Amygdala (tissue), 56 donors: Measurements from ENCODE around the gene THBS4.
A peak's percentile ranks its signal among the peaks of the same experiment; 100 is the strongest.

ENCODE experiments used
- DNase-seq, 56 donors: peaks; one replicate each; lab custom pipeline; 2025; lab: John Stamatoyannopoulos, UW

The THBS4 gene

DNA sequence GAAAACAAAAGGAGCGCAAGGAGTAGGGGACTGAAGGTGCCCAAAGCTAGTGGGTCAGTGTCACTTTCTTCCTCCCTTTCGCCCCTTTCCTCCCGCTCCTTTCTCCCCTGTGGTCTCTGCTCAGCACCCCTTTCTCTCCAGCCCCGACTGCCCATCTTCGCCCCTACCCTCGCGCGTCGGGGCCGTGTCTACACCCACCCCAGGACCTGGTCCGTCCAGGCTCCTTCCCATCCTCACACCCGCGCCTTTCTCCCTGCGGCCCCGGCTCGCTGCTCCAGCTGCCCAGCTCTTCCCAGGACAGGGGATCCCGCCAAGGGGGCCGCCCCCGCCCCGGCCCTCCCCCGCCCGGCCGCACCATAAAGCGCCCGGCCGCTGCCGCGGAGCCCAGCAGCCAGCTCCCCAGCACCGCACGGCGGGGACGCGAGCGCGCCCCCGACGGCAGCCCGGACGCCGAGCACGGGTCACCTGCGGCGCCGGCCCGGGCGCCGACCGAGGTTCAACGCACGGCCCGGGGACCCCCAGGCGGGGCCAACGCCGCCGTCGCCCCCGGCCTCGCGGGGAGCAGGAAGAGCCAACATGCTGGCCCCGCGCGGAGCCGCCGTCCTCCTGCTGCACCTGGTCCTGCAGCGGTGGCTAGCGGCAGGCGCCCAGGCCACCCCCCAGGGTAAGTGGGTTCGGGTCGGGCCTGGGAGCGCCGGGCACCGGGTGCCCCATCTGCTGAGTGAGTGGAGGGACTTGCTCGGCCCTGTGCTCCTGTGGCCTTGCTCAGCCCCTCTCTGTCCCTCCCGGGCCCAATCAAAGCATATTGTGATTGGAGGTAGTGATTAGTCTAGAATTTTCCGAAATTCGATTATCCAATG is at the start of gene THBS4:
Gene THBS4, plus strand, starts transcription at position 387 of the 860 bp plus-strand sequence. Its CDS starts 190 bp downstream, at position 577.
- DNase-seq: peak in 9 of 56 donors; percentile 2 to 23 (median 7)

DNA sequence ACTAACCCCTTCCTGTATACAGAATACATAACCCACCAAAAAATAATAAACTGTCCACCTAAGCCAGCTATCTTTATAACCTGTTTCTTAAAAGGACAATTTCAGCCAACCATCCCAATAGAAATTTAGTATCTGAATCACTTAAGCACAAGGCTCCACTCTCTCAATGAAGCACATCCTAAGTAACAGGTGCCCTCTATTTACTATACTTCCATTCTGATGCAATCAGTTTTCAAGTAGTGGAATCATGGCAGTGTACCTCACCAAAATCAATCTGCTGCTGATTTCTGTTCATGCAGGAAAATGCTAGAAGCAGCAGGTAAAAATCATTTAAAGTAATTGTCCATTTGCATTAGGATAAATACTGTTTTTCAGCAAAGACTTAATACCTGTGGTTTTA is 48.9 kb upstream of the THBS4 start:
- no peak for DNase-seq

DNA sequence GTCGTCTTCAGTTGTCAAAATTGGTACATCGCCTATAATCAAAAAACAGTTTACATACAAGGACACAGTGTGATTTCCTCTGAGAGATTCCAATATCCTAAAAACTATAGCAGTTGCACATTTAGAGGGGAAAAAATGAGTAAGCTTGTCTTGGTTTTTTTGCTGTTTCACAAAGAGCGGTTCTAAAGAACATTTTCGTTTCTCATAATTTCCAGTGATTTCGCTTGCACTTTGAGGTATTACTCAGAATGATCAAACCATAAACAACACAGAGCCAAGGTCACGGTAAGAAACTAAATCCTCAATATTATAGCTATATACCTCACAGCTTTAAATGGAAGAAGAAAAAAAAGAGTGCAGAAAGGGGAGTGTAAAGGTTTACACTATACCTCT is 44.9 kb upstream of the THBS4 start:
- no peak for DNase-seq

DNA sequence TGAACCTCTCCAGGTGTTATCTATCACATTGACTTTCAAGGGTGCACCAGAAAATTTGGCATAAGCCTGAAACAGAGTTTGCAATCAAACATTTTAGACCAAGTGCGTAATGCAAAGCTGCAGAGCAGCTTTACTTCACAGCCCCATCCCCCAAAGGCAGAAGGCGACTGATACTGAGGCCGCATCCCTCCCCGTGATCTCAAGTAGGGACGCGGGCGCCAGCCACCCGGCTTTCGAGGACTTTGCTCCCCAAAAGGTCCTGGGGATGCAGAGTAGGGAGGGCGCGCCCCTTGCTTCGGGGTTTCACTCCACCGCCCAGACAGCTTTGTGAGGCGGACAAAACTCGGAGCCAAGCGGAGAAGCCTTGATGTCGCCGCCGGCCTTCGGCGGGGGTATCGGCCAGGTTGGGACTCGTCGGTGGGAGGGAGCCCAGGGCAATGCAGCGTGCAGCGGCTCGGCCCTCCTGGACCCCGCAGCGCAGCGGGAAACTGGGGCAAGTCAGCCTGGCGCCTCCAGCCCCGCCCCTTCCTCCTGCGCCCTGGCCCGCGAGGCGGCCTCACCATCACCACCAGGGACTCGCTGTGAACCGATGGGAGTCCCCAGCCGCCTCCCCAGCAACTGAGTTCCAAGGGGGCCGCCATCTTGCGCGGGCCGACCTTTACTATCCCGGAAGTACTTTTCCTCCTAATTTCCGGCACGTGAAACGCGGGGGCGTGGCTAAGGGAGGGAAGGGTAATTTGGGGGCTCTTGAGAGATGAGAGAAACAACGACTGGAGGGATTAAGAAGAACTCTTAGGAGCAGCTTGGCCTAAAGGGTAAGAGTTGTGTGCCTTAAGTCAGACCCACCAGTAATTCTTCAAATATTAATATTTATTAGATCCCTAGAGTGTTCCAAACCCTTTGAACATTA is 44.3 kb upstream of the THBS4 start, which contains the start of gene MTX3:
Gene MTX3, minus strand, starts transcription at position 665 of the 910 bp plus-strand sequence. Its CDS starts 24 bp downstream, at position 641.
- DNase-seq: peak; percentile 36 to 89 (median 72)

DNA sequence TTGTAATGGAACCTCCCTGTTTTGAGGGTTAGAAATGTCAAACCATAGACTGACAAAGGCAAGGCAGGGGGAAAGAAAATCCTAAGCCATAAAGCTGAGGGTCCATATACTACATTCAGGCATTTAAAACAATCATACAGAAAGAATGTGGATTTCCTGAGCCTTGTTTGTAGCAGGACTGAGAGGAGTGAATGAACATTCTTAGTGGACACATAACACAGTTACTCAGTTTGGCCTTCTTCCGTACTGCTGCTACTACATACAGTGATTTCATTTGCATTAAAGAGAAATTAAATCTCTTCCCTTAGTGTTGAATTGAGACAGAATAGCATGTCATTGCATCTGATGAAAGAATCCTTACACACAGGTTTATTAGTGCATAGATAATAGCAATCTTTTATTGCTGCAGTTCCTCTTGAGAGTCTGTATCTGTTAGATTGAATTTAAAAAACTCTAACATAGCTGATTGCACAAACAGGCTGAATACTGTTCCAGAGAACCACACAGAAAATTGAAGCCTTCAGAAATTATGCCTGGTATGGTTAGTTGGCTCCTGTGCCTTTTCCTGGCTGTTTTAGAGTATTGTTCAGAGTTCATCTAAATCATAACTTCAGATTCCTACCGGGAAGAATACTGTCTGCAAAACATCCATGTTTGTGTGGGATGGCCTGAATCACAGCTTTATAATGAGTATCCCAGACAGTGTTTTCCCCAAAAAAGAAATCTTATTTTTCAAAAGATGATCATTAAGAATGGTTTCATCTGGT is 42.1 kb upstream of the THBS4 start:
- DNase-seq: no peak

DNA sequence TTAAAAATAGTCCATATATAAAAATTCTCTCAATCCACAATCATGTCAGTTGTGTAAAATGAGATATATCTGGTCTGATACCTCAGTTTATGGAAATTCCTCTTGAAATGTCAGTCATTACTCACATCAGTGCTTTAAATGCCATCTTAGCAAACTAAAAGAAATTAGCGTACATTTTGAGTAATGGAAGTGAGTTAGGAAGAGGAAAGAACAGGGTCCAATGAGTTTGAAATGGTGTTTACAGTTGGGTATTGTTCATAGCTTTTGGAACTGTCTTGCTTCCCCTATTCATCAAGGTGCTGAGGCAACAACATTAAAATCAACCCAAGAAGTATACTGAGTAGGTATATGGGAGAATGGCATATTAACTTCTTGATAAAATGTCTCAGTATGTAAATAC is 35.4 kb upstream of the THBS4 start:
- DNase-seq: no peak

DNA sequence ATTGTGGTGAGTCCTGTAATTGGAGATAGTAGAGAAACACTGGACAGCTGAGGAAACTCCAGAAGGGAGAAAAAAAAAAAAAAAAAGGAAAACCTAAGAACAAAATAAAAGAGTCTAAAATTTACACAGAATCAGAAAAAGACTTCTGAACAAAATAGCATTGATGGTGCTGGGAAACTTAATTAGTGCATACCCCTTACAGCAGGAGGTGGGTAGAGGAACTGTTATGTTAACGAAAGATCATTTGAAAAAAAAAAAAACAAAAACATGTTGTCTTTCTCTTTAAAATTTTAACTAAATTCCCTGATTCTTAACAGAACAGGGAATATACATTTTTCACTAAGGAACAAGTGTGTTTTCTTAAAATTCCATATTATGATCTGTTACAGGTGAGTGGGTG is 32.5 kb upstream of the THBS4 start:
- DNase-seq: no peak

DNA sequence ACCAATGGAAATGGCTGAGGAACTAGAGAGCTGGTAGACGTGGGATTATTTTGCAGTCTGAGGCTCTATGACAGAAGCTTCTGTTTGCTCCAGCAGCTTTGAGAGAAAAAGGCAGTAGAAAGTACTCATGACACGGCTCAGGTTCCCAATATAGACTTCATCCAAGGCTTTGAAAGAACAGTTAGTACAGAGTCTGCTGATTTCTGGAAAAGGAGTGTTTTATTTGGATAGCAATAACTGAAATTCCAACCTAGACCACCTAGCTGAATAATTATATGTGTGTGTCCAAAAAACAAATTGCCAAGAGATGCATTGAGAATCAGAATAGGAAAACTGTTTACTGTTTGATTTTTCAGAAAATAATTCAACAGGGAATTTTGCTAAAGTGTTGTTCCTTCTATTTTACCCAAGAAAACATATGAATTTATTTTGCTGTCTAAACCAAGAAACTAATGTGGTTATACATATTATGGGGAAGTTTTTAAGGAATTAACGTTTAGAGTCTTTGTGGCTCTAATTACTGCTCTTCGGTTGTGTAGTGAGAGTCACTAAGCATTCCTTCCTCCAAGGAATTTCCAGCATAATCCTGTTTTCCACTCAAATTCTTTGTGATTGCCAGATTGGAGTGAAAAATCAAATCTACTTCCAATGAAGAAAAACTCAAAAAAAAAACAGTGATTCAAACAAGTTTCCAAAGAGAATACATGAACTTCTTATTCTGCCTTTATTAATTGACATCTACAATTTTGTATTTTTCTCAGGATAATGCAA is 26.0 kb upstream of the THBS4 start:
- no peak for DNase-seq

DNA sequence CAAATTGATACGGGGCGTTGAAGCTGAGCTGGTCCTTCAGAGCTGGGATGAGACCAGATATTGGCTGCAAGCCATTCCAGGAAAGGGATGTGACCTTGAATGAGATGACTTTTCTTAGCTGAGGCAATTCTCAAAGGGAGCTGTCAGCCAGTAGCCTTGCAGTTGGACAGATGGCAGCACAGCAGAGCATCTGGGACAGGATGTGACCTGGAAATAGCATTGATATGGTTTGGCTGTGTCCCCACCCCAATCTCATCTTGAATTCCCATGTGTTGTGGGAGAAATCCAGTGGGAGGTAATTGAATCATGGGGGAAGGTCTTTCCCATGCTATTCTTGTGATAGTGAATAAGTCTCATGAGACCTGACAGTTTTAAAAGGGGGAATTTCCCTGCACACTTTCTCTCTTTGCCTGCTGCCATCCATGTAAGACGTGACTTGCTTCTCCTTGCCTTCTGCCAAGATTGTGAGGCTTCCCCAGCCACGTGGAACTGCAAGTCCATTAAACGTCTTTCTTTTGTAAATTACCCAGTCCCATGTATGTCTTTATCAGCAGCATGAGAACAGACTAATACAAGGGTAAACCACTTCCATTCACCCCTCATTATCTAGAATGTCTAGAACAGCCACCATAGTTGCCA is 24.3 kb upstream of the THBS4 start:
- no peak for DNase-seq

DNA sequence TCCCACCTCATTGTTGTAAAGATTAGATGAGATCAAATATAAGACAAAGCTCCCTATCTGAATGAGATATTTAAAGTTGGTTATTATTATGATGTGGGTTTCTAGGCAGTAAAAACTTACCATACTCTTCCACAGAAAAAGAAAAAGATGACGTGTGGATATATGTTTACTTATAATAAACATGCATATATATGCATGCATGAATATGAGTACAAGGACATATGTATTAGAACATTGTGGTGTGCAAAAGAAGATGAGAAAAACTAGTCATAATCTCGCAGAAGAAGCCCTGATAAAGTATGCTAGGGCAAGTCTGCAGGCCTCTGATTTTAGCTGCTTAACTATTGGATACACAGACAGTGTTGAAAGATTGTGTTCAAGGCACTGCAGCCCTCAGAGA is 10.1 kb upstream of the THBS4 start:
- DNase-seq: no peak

DNA sequence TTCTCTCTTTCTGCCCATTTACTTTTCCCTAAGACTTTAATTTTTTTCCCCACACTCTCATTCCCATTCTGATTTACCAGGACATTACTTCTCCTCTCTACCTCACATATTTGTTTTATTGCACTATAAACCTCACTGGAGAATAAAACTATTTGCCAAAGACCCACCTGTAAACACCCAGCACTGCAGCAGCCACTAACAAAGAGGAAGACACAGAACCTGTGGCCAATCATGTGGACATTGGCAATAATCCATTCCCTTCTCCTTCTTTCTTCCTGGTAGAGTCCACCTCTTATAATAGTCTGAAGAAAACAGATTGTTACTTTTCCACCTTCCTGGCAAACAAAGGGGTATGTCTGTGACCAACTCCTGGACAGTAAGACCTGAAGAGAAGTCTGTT is 8.3 kb upstream of the THBS4 start:
- DNase-seq: no peak

DNA sequence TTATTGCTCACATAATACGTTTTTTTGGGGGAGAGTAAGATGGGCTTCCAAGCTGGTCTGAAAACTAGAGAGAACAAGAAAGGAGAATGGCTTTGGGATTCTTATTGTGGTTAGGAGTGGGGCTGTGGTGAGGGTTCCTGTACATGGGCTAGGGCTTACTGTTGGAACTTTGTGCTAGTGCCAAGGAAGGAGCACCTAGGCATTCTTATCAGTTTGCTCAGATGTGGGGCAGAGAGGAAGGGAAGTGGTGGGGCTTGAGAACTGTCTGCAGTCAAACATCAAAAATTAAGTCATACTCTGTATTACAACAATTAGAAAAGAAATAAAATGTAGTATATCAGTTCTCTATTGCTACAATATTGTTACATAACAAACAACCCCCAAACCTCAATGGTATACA is 4.0 kb upstream of the THBS4 start:
- DNase-seq: no peak

DNA sequence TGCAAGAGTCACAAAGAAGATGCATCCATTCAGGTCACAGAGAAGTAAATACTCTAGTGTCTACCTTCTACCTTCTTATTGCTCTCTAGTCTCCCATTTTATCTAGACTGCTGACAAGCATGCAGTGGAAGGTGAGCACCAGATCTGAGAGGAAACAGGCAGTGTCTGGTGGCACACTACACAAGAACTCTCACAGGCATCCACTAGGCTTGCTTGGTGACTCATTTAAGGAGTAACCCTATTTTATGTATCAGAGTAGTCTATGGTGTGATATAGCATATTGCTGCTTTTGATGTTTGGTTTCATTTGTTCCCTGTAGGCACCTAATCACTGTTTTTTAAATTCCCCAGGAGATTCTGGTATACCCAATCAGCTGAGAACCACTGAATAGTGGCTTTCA is 1.6 kb upstream of the THBS4 start:
- DNase-seq: no peak

DNA sequence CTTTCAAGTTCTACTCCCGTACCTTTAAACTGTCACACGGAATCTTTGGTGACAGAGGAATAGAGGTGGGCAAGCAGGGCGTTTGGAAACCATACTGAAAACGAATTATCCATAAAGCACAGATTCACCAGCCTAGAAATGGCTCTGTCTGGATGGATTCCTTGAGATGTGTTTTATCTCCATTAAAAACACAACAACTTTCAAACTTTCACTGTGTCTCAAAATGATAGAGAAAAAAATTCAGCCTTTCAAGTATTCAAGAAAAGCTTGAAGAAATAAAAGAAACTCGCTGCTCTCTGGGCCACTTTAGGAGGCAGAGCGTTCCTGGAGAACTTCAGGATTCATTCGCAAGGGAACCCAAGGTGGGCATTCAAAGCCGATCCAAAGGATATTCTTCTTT is 589 bp upstream of the THBS4 start:
- no peak for DNase-seq

DNA sequence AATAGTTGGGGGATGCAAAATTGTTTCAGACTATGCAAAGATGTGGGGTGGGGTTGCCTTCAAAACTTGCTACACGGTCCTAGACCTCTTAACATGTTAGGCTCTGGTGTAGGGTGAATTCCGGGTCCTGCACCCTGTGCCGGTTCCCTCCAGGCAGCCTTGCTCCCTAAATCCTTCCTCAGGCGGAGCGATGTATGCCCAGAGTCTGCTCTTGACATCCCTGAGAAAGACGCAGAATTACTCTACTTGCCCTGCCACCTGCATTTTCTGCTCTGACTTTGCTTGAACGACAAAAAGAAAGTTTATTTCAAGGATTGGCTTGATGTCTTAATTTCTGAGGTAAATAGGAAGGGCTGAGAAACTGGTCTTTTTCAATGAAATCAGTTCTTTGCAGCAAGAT is 691 bp downstream of the THBS4 start:
- no peak for DNase-seq

DNA sequence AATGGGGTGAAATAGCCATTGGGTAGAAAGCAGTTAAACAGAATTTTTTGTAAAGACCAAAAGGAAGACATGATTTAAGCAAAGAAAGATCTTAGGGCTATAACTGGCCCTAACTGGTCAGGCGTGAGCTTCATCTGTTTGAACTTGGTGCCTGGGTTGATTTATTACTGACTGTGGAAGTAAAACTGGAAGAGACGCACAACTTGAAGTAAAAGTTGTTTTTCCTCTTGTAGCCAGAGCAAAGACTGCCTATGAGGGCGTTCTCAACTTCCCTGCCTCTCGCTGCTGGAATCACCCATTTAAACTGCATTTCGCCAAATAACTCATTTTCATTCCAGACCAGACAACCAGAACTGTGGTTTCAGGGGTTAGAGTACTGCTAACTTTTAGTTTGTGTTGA is 1.5 kb downstream of the THBS4 start:
- DNase-seq: no peak

DNA sequence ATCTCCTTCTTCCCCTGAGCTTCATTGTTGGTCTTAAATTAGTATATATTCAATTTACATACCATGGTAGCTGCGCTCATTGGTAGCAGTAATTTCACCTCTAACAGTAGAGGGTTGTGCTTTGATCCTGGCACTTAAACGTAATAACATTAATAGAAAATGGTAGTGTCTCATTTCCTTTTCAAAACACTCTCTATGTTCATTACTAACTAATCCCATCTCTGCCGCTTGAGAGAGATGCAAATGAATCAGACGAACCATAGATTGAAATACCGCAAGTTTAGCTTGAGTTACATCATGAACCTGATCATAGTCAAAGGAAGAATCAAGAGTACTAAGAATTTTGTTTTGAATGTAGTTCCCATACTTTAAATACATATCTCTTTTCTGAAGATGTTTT is 2.2 kb downstream of the THBS4 start:
- no peak for DNase-seq

DNA sequence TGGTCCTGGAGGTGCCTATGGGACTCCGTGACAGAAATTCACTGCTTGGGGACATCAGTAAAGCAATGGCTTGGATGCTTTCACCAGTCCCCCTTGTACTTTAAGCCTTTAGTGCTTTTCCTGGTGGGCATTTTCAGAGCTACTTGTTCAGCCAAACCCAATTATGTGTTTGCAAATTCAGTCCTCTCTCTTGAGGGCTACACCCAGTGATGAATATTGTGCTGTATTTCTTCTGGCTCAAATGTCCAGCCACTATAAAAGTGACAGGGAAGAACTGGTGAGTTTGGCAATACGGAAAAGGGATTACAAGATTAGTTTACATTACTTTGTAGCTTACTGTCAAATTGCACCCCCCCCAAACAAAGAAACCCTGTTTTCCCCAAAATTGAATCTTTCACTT is 4.5 kb downstream of the THBS4 start:
- DNase-seq: no peak

DNA sequence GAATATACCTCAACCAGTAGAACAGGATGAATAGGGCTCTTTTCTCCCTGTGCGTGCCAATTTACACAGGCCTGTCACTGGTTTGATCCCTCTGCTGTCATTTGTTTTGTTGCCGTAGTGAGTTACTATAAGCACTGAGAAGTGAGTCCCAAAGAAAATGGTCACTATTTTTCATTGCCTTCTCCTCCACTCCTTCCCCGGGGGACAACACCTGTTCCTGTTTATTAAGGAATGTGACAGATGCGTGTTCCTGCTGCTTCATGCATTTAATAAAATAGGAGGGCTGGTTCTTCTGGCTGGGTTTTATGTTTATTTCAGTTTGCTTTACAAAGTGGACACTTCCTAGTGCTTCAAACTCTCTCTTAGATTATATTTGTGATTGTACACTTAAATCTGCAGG is 6.4 kb downstream of the THBS4 start:
- DNase-seq: no peak
